HK-2 (cell line): ENCODE measurements around the gene RCAN2.
"Not testable (repeated sequence)": the region's sequence is repeated elsewhere in the genome, so short reads cannot be mapped to it uniquely, and the experiment has no call there.

Experiments
- DNase-seq: peaks from one replicate; pipeline ENCODE4 v3.0.0-alpha.2; 2018; ENCODE audit not compliant: unreplicated experiment

RCAN2 gene

DNA sequence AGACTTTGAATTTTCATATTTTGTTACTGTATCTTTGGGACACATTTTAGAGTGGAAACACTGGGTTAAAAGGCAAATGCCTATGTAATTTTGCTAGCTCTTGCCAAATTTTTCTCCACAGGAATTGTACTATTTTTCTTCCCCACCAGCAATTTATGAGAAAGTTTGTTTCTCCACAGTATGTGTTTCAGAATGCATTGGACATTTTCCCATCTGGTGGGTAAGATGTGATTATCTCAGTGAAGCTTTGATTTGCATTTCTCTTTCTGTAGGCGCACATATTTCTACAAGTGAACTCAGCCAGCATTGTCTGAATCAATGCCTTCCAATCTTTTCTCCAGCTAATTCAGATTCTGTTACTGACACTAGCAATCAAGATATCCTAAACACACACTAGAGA lies 157.8 kb downstream of the RCAN2 start:
- no peak for DNase-seq

DNA sequence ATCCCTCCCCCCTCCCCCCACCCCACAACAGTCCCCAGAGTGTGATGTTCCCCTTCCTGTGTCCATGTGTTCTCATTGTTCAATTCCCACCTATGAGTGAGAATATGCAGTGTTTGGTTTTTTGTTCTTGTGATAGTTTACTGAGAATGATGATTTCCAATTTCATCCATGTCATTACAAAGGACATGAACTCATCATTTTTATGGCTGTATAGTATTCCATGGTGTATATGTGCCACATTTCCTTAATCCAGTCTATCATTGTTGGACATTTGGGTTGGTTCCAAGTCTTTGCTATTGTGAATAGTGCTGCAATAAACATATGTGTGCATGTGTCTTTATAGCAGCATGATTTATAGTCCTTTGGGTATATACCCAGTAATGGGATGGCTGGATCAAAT lies 158.8 kb downstream of the RCAN2 start:
- DNase-seq, result not testable (repeated sequence)

DNA sequence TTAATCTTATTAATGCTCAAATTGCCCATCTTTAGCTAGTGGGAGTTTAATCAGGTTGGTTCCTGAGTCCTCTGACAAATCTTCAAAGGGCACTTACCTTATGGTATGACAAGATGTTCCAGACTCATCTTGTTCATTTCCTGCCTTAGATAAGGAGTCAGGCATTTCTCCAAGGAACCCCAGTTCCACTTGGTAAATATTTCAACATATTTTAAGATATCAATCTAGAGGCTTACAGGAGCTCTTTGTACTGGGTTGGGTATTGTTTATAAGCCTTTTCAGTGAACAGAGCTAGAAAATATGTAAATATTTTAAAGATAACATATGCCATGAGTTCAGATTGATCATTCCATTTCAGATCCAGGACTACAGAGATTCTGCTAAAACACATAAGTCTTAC lies 159.8 kb downstream of the RCAN2 start:
- no peak for DNase-seq

DNA sequence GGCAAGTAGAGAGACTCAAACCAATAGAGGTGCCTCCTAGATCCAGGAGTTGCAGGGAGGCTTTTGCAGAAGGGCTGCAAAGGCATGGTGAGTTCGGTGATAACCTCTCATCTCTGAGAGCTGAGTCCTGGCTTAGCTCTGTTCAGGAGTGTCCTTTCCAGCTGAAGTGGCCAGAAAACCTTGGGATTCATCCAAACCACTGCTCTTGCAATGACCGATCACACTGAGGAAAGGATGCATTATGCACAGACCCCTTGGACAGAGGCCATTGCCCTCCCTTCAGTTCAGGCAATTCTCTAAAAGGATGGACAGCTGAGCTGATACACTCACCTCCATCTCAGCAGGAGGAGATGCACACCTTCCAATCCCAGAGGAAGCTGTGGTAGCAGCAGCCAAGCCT lies 161.7 kb downstream of the RCAN2 start:
- DNase-seq, result no peak

DNA sequence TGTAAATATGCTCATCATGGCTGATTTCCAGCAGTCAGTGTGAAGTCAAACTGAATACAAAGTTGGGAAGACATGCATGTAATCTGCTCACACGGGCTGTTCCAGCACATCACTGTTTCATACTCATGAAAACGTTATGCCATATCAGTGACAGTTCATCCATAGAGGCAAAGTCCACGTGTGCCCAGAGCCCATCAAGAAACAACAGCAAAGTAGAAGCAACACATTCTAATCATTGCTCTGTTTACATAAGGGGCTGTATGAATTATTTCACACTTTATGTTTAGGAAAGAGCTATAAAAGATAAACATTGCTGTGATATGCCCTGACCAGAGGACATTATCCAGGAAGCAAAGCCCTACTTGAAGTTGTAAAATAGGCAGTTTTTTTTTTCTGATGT lies 163.5 kb downstream of the RCAN2 start:
- DNase-seq, result no peak

DNA sequence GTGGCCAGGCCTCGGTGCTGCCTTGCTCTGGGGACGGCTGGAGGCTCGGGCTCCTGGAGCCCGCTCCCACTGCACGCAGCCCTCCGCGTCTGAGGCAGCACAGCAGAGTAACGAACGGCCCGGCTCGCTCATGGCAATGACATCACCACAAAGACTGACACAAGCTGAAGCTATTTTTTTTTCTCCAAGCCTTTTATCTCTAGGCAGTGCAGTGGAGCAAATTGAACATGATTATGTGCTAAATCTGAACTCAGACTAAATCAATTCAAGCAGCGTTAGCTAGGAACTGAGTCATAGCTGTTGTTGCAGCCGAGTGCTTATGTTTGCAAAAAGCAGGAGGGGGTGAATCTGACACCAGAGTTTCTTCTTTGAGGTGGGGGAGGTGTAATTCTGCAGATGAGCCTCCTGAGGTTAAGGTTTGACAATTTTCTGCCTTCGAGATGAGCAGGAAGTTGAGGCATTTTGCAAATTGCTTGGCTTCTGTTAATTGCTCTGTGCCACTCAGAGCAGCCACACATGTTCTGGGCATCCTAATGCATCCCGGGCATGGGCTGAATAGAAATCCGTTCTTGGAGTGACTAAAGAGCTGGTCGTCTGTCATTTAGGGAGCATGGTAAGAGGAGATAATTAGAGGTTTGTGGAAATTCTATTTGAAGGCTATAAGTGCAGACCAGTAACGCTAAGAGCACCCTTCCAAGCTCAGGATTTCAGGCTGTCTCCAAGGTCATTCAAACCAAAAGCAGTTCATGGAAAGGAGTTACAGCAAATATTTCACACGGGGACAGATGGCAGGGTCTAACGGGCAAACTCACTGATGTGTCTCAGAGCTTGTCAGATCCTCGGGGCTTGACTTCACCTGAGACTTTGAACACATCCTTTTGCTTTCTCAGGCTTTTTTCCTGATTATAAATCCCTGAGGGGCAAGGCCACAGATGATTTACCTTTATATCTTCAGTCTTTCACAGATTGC lies 165.4 kb downstream of the RCAN2 start:
- no peak for DNase-seq

DNA sequence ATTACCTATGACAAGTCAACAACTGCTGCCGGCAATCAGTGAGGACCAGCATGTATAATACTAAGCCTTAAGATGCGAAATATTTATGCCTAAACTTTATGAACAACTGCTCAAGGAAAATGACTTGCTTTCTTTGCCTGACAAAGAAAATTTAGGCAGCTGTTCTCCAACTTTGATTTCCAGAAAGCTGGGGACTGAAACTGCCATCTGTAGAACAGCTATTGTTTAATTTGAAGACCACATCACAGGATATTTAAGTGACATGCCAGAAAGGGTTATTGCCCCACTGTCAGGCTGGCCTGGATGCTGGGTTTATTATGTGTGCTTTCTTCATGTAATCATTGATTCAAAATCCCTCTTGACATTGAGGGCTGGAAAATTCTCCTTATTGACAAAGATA lies 166.5 kb downstream of the RCAN2 start:
- no peak for DNase-seq

DNA sequence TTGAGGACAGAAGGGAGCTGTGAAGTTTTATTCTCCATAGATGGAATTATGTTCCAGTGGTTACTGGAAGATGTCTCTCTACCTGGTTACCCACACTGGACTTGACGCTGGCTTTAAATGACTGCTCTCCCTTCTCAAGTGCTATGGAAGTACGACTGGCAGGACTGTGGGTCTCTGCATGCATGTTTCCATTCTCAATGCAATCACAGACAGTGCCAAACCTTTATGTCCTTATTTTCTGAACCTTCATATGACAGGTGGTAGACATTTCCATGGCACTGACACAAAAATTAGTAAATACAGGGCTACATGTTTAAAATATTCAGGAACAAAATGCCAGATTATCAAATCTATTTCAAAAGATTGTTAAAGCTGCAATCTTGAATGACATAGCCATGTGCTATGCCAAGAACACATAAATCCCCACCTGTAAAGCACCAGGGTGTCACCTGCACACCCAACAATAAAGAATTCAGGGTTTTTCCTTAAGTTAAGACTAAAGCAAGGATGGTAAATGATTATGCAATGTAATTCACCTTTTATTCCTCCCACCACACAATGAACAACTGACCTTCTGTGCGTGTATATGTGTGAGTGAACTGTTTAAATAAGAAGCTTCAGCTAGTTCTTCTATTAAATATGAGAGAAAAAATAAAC lies 167.2 kb downstream of the RCAN2 start:
- DNase-seq, result no peak

DNA sequence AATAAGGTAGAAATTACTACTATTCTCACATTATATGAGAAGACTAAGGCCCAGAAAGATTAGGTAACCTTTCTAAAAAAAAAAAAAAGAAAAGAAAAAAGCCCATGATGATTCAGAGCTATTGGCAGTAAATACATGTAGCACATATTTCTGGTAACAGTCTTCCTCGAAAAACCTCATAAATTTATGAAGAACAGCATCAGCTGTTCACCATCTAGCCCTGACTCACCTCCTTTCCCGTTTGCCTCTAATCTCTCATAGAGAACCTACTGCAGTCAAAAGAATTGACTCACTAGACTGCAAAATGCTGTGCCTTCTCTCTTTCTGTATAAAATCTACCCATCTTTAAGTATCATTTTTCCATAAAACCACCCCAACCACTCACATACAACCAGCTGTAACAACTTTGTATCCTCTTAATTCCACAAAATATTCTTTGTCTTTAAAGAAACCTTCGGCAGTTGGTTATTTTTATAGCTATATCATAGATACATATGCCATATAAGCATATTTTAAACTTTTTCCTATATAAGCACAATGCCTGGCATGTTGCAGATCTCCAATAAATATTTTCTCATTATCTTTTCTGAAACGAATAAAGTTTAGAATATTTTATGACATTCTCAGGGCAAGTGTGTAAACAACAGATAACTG lies 167.8 kb downstream of the RCAN2 start:
- no peak for DNase-seq

DNA sequence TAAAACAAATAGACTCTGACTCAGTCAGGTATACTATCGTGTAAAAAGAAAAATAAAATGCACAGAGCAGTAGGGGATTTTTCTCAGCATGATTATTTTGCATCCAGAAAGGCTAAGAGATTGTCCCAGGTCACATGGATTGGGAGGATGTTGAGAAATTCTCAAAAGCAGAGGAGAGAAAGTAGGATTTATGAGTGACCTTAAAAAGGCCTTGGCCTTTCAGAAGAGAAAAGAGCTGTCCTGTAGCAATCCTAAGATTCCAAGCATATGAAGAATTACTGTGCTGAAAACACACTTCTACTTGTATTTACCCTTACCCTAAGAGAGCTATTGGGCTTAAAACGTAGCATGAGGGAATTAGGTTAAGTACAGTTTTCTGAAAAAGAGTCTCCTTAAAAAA lies 170.7 kb downstream of the RCAN2 start:
- DNase-seq, result no peak

DNA sequence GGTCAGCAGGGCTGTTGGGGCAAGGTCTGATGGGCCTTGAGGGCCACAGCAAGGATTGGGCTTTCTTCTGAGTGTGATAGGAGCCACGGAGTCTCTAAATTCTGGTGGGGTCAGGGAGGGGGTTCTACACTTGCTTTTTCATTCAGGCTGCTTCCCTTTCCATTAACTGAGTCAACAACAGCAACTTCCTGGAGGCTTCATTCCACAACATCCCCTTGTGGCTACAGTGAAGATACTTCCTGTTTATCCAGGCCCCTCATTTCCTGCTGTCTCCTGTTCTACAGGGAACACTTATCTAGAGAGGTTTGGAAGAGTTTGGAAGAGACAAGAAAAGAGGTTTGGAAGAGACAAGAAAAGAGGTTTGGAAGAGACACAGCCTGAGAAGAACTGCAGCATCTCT lies 175.7 kb downstream of the RCAN2 start:
- DNase-seq, result no peak

DNA sequence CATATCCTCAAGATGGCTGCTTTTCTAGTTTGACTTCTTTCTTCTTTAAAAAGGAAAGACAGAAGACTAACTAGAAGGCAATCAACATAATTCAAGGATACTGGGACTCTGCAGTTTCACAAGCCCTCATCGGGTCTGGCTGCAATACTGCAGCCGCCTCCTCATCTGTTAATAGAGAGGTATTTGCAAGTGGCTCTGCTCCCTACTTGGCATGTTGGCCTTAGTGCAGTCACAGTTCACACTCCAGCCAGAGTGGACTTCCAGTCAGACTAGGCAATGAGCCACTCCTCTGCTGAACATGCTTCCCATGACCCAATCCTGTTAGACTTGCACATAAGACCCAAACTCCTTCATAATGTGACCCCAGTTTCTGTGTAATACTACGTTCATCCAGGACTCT lies 178.6 kb downstream of the RCAN2 start:
- DNase-seq, result no peak

DNA sequence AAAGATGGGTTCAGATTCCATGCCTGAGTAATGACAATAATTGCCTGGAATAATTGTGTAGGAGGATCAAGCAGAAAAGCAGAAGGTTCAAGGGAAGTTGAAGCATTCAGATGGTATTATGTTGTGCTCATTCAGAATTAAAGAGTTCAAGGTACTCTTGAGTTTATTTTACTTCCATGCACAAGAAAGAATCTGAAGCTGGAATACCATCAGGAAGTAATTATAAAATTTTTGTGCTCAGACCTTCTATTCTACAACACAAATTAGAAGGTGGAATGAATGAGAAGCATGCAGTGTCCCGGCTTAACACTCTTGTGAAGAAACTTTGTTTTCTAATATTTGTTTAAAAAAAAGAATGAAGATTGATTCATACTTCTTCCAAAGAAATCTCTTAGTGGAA lies 181.1 kb downstream of the RCAN2 start:
- DNase-seq, result no peak

DNA sequence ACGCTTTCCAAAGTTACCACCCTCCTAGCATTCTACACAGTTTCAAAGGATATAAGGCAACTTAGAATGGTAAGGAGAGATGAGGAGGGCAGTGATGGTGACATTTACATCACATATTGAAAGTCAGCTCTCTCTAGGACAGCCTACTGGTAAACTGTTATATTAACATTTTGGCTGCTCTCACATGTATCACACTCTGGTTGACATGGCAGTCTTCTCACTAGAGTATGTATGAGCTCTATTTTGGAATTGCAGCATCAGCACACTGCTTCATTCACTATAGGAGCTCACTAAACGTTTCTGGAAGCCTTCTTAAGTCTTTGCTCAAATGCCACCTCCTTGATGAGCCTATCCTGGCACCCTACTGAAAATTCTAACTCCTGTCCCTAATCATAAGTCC lies 184.8 kb downstream of the RCAN2 start:
- DNase-seq, result no peak

DNA sequence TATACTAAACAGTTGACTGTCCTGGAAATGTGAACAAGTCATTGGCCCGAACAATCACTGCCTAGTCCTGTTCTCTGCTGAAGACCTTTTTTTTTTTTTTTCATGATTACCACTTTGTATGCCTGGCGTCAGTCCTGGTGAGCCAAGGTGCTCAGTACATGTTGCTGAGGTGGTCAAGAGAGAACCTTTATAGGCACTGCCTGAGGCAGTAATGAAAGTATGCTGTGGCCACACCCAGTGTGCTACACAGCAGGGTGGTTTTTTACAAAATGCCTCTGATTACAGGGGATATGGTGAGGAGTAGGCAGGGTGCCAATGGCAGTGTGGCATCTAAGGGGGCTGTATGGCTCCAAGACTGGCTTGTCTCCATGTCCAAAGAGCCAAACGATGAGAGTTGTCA lies 185.4 kb downstream of the RCAN2 start:
- no peak for DNase-seq

DNA sequence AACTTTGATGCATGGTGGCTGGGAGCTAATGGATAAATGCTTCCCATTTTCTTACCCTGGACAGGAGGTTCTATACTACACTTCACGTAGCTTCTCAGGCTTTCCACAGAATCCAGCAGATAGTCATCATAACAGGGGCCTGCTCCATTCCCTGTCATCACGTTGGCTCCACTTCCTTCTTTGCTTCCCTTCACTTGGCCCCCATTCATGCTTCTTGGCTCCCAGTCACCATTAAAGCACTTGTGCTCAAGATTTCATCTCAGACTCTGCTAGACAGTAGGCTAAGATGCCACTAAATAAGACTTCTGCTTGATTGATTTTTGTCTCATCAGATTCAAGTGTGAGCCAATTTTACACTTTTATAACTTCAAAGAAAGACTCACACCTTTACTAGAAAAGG lies 186.0 kb downstream of the RCAN2 start:
- no peak for DNase-seq

DNA sequence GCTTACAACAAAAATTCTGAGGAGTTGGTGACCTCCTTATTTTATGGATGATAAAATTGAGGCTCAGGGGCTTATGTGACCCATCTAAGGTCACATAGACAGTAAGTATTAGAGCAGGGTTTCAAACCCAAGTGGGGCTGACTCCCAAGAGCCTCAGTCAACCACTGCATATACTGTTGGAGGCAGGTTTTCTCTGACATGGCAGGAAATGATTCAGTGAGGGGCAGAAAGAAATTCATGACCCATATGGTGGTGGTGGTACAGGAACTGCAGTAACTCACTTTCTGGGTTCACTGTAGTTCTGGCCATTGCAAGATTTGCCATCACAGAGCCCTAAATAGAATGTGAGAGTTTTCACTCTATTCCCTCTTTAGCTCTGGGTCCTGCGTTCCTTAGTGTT lies 188.4 kb downstream of the RCAN2 start:
- no peak for DNase-seq

DNA sequence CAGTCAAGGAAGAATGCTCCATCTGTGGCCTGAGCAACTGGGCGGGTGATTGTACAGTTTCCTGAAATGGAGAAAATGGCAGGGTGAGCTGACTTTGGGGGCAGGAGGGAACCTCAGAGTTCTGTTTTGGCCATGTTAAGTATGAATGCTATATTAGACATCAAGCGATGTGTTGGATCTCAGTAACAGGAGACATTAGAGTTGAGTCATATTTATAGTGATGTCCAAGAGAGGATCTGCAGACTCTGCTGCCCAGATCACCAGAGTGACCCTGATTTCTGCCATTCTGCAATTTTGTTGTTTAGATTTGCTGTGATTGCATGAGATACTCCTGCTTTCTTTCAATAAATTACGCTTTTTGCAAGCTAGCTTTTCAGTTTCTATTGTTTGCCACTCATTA lies 189.1 kb downstream of the RCAN2 start:
- DNase-seq, result no peak

DNA sequence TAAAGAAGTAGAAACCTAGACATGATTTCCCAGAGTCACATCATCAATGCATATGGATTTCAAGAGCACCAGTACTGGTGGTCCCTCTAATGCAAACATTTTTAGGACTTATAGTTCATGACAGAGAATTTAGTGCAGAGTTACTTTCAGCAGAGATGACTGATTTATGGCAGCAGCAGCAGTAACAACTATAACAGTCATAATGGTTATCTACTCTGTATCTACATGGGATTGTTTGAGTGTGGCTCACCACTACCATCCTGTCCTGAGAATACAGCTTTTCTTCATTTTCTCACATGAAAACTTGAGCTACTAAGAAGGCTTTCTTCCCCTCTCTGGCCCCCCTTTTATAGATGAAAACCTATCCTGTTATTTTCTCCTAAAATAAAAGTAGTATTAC lies 192.0 kb downstream of the RCAN2 start:
- no peak for DNase-seq

DNA sequence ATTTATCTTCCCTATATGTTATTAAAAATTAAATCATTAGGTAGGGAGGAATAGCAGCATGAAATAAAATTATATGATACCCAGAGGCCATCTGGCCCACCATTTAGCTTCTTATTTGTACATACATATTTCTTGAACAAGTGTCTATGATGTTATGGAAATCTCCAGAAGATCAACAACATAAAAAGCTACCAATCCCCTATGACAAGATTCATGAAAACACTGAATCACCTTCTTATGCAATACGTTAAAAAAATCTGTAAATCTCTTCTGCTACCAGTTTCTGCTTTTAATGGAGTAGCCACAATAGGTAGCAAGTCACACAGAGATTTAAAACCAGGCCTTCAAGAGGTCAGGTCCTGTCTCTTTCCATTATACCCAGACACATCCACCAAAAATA lies 194.7 kb downstream of the RCAN2 start:
- no peak for DNase-seq

DNA sequence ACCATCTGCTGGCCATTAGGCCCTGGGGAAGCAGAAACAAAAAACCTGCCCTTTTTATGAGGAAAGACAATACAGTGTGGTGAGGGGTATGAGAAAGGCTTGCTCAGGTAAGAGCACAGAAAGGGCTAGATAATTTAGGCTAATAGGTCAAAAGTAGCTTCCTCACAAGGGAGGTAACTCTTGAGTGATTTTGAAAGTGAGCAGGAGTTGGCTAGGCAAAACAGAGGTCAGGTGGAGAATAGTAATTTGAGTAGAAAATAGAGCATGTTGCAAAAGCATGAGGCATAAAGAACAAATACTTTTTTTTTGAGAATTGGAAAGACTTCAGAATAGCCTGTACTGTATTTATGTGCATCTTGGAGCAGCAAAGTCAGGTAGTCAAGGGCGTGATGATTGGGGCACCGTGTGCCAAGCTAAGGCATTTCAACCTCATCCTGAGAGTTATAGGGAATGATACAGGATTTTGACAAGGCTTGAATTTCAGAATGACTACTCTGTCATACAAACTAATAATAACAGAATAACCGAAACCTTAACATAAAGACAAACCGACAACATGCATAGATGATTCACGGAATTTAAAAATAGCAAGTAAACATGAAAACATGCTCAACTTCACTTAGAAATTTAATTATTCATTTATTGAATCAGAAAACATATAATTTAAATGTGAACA lies 197.5 kb downstream of the RCAN2 start:
- no peak for DNase-seq

DNA sequence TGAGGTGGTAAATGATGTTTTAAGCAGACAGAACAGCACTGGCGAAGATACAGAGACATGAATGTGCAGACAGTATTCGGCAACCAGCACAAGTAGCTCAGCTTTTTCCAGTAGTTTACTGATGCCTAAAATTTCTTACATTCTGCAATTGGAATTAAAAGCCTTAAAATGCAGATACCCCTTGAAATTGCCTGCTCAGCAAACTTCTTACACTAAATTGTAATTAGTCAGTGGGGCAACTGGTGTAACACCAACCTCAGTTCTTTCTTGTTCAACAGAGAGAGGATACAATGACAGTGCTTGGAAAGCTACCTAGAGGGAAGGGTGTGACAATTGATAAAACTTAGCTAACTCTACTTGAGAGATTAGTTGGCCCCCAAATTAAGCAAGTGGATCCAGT lies 199.4 kb downstream of the RCAN2 start:
- no peak for DNase-seq
